ENCODE measurements around the gene TOGARAM1.

The TOGARAM1 gene

DNA sequence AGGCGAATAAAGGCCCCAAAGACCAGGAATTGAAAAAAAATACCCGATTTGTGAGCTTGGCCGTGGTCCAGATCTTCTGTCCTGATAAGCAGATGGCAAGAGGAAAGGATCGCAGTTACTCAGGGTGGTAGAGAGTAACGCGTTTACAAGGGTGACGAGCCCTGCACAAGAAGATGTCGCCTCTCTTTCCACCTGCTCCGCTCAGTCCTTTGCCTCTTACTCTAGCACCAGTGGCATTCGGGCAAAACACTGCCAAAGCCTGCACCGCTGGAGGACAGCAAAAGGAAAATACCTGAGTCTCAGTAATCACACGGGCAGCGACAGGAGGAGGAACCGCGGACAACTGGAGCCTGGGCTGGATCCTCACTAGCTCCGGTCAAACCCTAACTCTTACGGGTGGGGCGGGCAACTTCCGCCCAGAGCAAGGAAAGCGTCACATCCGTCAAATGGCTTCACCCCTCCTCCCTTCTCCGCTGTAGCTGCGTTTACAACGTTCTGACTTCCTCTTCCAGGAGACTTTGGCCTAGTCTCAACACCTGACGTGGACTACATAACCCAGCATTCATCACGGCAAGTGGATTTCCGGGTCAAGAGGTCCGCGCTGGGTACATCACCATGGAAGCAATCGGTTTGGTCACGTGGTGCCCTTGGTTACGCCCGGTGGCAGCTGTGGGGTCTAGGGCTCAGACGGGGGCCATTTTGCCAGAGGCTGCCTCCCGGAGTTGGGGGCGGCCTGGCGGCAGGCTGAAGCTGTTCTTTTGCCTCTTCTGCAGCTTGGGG is at the start of gene TOGARAM1, which contains the start of gene KLHL28:
TOGARAM1 (plus strand) TSS at position 637 of the 780 bp plus-strand sequence. CDS start 232 bp downstream, outside the sequence.
KLHL28 (minus strand) TSS at position 394 of the 780 bp plus-strand sequence. CDS start 16,019 bp downstream, outside the sequence.
- DNase-seq: peak; percentile 97 to 99

- DNase-seq: no peak
Observed at GRCh38 chr14:44914849-44915248, 47.1 kb upstream of the TOGARAM1 start.

DNA sequence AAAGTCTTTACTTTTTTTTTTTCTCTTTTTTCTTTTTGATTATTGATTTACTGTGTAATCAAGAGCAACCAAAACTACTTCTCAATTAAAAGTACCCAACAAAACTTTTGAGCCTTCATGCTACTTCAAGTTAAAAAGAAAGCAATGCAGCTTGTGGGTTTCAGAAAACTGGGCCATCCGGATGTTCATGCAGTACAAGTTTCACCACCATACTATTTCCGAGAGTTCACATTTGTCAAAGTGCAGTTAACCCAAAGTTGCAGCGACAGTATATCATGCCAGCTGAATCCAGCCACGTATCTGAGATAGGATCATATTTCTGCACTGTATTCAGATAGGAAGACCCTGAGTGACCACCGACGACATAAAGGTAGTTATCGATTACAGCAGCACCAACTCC is 33.2 kb upstream of the TOGARAM1 start:
- DNase-seq: no peak

DNA sequence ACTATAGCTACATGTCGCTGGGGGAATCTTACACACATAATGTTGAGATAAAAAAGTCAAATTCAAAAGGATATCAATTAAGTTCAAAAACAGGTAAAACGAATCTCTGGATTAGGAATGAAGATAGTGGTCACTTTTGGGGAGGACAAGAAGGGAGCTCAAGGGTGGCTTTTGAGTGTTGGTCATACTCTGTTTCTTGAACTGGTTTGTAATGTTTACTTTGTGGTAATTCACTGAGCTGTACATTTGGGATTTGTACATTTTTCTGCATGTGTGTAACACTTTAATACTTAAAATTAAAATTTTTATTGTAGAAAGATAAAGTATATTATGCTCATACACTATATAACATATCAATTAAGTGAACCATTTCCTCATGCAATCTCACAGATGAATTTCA is 26.8 kb upstream of the TOGARAM1 start:
- no peak for DNase-seq

- no peak for DNase-seq
Observed at GRCh38 chr14:44937547-44937946, 24.4 kb upstream of the TOGARAM1 start.

DNA sequence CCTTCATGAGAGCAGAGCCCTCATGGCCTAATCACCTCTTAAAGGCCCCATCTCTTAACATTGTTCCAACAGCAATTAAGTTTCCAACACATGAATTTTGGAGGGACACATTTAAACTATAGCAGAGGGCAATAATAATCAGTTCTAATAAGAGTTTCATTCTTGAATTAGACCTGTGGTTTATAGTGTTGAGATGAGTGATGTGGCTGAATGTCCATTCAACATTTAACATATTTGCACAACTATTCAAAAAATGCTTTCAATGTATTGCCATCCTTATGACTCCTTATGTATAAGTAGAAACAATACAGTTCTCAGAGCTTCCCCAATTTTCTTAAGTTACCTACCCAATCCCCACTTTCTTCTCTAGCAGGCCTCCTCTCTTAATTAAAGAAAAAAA is 21.8 kb upstream of the TOGARAM1 start:
- no peak for DNase-seq

- DNase-seq: no peak
Observed at GRCh38 chr14:44940944-44941343, 21.0 kb upstream of the TOGARAM1 start.

GRCh38 chr14:44941591-44941990 is 20.4 kb upstream of the TOGARAM1 start:
- no peak for DNase-seq

DNA sequence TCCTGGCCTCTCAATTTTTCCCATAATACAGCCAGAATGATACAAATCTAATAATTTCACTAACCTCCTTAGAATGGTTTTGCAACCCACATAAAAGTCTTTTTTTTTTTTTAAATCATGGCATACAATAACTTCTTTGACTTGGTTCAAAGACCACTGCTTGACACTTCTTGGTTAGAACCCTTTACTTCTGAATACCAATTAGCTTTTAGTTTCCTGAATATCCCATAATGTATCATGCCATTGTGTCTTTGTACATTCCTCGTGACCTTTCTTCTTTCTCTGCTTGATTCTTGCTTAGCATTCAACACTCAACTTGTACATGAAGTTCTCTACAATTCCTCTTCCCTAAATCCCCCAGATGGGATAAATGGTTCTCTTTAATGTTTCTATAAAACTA is 19.6 kb upstream of the TOGARAM1 start:
- no peak for DNase-seq

GRCh38 chr14:44944107-44944506 is 17.9 kb upstream of the TOGARAM1 start:
- no peak for DNase-seq

DNA sequence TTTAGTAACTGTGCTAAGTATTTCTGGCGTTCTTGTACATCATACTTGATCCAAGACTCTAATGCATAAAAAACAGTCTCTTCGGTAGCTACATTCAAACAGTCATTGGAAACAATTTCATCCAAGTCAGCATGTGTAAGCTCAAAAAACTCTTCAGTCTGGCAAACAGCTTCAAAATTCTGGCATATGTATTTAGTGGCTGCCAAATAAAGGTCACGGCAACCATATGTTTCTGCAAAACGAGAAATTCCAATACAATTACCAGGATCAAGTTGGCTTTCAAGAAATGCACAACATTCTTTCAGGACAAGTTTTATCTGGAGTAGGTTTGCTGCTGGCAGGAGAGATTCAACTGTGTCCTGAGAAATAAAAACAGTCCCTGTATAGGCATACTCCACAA is 16.7 kb upstream of the TOGARAM1 start:
- no peak for DNase-seq

GRCh38 chr14:44951051-44951450 is 10.9 kb upstream of the TOGARAM1 start:
- DNase-seq: no peak

- DNase-seq: no peak
Observed at GRCh38 chr14:44952391-44953110, 9.4 kb upstream of the TOGARAM1 start.

- no peak for DNase-seq
Observed at GRCh38 chr14:44954750-44955149, 7.2 kb upstream of the TOGARAM1 start.

DNA sequence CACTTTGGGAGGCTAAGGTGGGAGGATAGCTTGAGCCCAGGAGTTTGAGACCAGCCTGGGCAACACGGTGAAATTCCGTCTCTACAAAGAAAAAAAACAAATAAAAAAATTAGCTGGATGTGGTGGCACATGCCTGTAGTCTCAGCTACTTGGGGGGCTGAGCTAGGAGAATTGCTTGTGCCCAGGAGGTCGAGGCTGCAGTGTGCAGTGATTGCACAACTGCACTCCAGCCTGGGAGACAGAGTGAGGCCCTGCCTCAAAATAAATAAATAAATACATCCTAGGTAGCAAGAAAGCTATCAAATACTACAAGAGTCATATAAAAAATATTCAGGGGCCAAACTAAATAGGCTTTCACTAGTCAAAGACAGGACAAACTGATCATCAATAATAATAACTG is 6.5 kb upstream of the TOGARAM1 start:
- no peak for DNase-seq

DNA sequence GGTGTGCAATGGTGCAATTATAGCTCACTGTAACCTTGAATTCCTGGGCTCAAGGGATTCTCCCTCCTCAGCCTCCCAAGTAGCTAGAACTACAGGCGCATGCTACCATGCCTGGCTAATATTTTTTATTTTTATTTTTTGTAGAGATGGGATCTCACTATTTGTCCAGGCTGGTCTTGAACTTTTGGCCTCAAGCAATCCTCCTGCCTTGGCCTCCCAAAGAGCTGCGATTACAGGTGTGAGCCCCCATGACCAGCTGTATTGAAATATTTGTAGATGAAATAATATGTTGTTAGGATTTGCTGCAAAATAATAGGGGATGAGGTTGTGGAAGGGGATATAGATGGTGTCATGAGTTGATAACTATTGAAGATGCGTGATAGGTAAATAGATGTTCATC is 5.1 kb upstream of the TOGARAM1 start:
- no peak for DNase-seq

DNA sequence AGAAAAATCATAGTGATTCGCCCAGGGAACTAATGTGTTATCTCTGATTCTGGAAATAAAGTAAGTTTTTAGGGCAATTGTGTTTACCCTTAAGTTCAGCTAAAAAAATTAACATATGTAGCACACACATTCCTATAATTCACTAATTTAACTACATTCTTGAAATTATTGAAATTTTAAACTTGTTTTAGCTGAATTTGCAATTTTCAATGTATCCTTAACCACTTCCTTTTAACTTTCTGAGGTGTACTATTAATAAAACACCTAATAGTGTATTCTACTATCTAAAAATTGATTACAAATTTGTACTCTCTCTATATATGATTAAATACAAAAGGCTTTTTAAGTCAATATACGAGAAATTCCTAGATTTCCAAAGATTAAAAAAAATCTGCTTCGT is 2.5 kb upstream of the TOGARAM1 start:
- DNase-seq: no peak

DNA sequence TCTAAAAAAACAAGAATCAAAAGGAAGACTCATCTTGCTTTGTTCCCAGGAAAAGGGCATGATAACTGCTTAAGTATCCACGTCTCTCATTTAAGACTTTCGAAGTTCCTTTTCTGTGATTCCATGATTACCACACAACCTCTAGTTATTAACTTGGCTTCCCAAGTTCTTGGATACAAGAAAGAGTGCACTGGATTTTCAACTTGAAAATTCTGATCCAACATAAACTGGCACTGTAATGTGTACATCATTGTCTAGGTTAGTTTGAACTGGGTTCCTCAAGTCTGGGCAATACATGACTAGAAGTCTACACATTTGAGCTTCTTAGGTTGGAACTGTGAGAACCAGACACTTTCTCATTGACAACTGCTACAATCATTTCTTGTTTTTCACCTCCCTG is 1.8 kb upstream of the TOGARAM1 start:
- no peak for DNase-seq

DNA sequence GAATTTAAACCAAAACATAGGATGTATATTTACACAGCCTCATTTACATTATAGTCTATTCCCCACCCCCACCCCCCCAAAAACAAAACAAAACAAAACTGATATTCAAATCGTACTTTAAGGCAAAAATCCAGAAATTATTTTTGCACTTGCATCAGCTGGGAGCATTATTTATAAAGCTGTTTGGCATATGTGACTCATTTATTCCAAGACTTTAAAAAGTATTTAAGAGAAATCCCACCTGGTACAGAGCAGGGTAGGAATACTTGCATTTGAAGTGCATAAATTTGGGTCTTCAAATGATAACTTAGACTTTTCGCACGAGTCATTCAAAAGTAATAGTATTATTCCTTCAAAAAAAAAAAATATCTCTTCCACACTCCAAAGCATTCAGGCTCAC is 1.3 kb upstream of the TOGARAM1 start:
- no peak for DNase-seq

DNA sequence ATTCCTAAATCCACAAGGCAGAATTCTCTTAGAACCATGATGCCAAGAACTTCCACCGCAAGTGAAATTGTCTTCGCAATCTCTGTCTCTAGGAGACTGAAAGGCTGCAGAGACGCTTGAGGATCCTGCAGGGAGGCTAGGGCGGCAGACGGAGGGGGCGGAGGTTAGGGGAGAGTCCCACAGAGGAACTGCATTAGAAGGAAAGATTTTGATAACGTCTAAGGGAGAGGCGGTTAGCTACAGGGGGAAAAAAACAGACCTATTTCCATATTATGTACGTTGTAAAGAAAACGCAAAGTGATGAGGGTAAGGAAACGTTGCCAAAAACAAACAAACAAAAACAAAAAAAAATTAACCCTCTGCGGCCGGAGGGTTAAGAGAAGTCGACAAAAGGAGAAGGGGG is 838 bp upstream of the TOGARAM1 start:
- peak in 1 of 2 experiments; percentile 12 for DNase-seq

GRCh38 chr14:44962334-44963043 is 499 bp downstream of the TOGARAM1 start:
- DNase-seq: peak in 1 of 2 experiments; percentile 51

DNA sequence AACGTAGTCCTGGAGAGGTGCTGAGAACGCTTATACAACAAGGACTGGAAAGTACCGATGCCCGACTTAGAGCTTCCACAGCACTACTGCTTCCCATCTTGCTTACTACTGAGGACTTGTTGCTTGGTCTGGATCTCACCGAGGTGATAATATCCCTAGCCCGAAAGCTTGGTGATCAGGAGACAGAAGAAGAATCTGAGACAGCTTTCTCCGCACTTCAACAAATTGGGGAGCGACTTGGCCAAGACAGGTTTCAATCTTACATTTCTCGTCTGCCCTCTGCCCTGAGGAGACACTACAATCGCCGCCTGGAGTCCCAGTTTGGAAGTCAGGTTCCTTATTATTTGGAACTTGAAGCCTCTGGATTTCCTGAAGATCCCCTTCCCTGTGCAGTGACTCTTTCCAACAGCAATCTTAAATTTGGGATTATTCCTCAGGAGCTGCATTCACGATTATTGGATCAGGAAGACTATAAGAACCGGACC is 1.1 kb downstream of the TOGARAM1 start:
- no peak for DNase-seq

GRCh38 chr14:44963775-44964380 is 1.9 kb downstream of the TOGARAM1 start:
- peak in 1 of 2 experiments; percentile 4 for DNase-seq

Measured in NCI-H1930 (cell line).